ENCODE measurements around the gene THUMPD3.

THUMPD3 gene

DNA sequence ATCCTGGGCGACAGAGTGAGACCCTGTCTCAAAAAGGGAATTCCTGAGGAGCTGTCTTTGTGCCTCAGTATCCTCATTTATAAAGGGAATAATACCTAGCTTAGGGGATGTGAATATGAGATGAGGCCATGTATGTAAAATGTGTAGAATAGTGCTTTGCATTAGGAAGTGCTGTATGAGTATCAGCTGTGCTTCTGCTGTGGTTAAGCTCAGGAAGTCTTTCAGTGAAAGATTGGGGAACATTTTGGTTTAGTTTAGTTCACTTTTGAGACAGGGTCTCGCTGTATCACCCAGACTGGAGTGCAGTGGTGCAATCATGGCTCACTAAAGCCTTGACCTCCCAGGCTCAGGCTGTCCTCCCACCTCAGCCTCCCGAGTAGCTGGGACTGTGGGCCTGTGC, 10.6 kb downstream of the THUMPD3 start:
- no peak for ATAC-seq
- TF ChIP-seq TCF4 (CRISPR knock-in tag; IDR thresholded peaks at IDR 0.05; ENCODE audit: borderline replicate concordance): no peak
- TF ChIP-seq, protein P1, sequence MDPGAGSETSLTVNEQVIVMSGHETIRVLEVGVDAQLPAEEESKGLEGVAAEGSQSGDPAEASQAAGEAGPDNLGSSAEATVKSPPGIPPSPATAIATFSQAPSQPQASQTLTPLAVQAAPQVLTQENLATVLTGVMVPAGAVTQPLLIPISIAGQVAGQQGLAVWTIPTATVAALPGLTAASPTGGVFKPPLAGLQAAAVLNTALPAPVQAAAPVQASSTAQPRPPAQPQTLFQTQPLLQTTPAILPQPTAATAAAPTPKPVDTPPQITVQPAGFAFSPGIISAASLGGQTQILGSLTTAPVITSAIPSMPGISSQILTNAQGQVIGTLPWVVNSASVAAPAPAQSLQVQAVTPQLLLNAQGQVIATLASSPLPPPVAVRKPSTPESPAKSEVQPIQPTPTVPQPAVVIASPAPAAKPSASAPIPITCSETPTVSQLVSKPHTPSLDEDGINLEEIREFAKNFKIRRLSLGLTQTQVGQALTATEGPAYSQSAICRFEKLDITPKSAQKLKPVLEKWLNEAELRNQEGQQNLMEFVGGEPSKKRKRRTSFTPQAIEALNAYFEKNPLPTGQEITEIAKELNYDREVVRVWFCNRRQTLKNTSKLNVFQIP (CRISPR knock-in tag; IDR thresholded peaks at IDR 0.05; ENCODE audit: borderline replicate concordance, low read depth): no peak
- TF ChIP-seq ZNF70 (CRISPR knock-in tag; IDR thresholded peaks at IDR 0.05): no peak
- no peak for TF ChIP-seq PPARA (CRISPR knock-in tag; IDR thresholded peaks at IDR 0.05; ENCODE audit: borderline replicate concordance)
- TF ChIP-seq TOX (CRISPR knock-in tag; IDR thresholded peaks at IDR 0.05; ENCODE audit: borderline replicate concordance): no peak
- TF ChIP-seq ZNF8 (CRISPR knock-in tag; IDR thresholded peaks at IDR 0.05): no peak
- TF ChIP-seq ZC3H10 (CRISPR knock-in tag; IDR thresholded peaks at IDR 0.05): no peak
- no peak for TF ChIP-seq ISL1 (CRISPR knock-in tag; IDR thresholded peaks at IDR 0.05)

DNA sequence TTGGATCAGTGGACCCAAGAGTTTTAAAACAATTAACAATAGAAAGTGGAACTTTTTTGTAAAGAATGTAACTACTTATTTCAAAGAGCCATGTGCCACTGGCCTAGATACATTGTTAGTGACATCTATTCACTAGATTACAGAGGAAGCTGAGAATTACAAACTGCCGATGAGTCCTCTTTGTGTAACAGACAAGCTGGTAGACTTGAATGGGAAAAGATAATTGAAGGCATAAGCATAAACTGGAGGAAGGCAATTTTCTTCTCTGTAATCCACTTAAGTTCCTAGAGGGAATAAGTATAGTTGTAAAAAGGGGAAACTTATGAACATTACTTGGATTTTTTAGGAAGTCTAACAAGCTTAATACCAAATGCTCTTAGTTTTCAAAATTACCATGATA, 15.1 kb downstream of the THUMPD3 start:
- TF ChIP-seq SNAI2 (CRISPR knock-in tag; IDR thresholded peaks at IDR 0.05) (no peak), ZFP30 (CRISPR knock-in tag; IDR thresholded peaks at IDR 0.05) (no peak), BACH2 (CRISPR knock-in tag; IDR thresholded peaks at IDR 0.05; ENCODE audit: borderline replicate concordance) (no peak), OSR1 (CRISPR knock-in tag; IDR thresholded peaks at IDR 0.05) (no peak), CSDC2 (CRISPR knock-in tag; IDR thresholded peaks at IDR 0.05) (no peak), ZNF70 (CRISPR knock-in tag; IDR thresholded peaks at IDR 0.05) (no peak), TCF4 (CRISPR knock-in tag; IDR thresholded peaks at IDR 0.05; ENCODE audit: borderline replicate concordance) (no peak), ESRRG (CRISPR knock-in tag; IDR thresholded peaks at IDR 0.05) (no peak), ZC3H10 (CRISPR knock-in tag; IDR thresholded peaks at IDR 0.05) (no peak), TOX (CRISPR knock-in tag; IDR thresholded peaks at IDR 0.05; ENCODE audit: borderline replicate concordance) (no peak), RARB (CRISPR knock-in tag; IDR thresholded peaks at IDR 0.05) (no peak), PPARA (CRISPR knock-in tag; IDR thresholded peaks at IDR 0.05; ENCODE audit: borderline replicate concordance) (no peak)
- TF ChIP-seq, protein P2, sequence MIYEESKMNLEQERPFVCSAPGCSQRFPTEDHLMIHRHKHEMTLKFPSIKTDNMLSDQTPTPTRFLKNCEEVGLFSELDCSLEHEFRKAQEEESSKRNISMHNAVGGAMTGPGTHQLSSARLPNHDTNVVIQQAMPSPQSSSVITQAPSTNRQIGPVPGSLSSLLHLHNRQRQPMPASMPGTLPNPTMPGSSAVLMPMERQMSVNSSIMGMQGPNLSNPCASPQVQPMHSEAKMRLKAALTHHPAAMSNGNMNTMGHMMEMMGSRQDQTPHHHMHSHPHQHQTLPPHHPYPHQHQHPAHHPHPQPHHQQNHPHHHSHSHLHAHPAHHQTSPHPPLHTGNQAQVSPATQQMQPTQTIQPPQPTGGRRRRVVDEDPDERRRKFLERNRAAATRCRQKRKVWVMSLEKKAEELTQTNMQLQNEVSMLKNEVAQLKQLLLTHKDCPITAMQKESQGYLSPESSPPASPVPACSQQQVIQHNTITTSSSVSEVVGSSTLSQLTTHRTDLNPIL (CRISPR knock-in tag; IDR thresholded peaks at IDR 0.05; ENCODE audit: low read depth): no peak
- TF ChIP-seq, protein P3, sequence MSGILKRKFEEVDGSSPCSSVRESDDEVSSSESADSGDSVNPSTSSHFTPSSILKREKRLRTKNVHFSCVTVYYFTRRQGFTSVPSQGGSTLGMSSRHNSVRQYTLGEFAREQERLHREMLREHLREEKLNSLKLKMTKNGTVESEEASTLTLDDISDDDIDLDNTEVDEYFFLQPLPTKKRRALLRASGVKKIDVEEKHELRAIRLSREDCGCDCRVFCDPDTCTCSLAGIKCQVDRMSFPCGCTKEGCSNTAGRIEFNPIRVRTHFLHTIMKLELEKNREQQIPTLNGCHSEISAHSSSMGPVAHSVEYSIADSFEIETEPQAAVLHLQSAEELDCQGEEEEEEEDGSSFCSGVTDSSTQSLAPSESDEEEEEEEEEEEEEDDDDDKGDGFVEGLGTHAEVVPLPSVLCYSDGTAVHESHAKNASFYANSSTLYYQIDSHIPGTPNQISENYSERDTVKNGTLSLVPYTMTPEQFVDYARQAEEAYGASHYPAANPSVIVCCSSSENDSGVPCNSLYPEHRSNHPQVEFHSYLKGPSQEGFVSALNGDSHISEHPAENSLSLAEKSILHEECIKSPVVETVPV (CRISPR knock-in tag; IDR thresholded peaks at IDR 0.05): no peak
- TF ChIP-seq, protein P1 (CRISPR knock-in tag; IDR thresholded peaks at IDR 0.05; ENCODE audit: borderline replicate concordance, low read depth): no peak
- TF ChIP-seq, protein P4, sequence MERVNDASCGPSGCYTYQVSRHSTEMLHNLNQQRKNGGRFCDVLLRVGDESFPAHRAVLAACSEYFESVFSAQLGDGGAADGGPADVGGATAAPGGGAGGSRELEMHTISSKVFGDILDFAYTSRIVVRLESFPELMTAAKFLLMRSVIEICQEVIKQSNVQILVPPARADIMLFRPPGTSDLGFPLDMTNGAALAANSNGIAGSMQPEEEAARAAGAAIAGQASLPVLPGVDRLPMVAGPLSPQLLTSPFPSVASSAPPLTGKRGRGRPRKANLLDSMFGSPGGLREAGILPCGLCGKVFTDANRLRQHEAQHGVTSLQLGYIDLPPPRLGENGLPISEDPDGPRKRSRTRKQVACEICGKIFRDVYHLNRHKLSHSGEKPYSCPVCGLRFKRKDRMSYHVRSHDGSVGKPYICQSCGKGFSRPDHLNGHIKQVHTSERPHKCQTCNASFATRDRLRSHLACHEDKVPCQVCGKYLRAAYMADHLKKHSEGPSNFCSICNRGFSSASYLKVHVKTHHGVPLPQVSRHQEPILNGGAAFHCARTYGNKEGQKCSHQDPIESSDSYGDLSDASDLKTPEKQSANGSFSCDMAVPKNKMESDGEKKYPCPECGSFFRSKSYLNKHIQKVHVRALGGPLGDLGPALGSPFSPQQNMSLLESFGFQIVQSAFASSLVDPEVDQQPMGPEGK (CRISPR knock-in tag; IDR thresholded peaks at IDR 0.05; ENCODE audit: borderline replicate concordance): no peak
- TF ChIP-seq, protein P5, sequence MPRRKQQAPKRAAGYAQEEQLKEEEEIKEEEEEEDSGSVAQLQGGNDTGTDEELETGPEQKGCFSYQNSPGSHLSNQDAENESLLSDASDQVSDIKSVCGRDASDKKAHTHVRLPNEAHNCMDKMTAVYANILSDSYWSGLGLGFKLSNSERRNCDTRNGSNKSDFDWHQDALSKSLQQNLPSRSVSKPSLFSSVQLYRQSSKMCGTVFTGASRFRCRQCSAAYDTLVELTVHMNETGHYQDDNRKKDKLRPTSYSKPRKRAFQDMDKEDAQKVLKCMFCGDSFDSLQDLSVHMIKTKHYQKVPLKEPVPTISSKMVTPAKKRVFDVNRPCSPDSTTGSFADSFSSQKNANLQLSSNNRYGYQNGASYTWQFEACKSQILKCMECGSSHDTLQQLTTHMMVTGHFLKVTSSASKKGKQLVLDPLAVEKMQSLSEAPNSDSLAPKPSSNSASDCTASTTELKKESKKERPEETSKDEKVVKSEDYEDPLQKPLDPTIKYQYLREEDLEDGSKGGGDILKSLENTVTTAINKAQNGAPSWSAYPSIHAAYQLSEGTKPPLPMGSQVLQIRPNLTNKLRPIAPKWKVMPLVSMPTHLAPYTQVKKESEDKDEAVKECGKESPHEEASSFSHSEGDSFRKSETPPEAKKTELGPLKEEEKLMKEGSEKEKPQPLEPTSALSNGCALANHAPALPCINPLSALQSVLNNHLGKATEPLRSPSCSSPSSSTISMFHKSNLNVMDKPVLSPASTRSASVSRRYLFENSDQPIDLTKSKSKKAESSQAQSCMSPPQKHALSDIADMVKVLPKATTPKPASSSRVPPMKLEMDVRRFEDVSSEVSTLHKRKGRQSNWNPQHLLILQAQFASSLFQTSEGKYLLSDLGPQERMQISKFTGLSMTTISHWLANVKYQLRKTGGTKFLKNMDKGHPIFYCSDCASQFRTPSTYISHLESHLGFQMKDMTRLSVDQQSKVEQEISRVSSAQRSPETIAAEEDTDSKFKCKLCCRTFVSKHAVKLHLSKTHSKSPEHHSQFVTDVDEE (CRISPR knock-in tag; IDR thresholded peaks at IDR 0.05): no peak
- no peak for ATAC-seq

DNA sequence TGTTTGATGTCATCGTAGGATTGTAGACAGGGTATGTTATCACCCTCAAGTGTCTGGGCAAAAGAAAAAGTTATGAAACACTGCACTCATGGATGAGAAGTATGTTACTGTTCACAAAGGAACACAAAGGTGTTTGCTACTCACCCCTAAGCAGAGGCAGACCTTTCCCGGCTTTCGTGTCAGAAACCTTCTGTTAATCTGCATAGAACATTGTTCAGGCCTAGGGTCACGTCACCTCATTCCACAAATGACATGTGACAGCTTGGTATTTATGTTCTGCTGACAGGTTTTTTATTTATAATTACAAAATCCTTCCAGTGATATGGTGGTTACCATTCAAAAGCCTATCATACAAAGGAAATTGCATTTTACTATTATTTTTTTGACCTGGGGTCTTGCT, 16.5 kb downstream of the THUMPD3 start:
- no peak for ATAC-seq
- no peak for TF ChIP-seq ZNF70 (CRISPR knock-in tag; IDR thresholded peaks at IDR 0.05)
- no peak for TF ChIP-seq TCF4 (CRISPR knock-in tag; IDR thresholded peaks at IDR 0.05; ENCODE audit: borderline replicate concordance)
- TF ChIP-seq GLIS3 (CRISPR knock-in tag; IDR thresholded peaks at IDR 0.05): no peak
- no peak for TF ChIP-seq RARB (CRISPR knock-in tag; IDR thresholded peaks at IDR 0.05)
- no peak for TF ChIP-seq ZNF8 (CRISPR knock-in tag; IDR thresholded peaks at IDR 0.05)
- TF ChIP-seq, protein P3 (CRISPR knock-in tag; IDR thresholded peaks at IDR 0.05): no peak
